T-helper 2 cell treated with Interferon-gamma antibody and Interleukin-4, amounts not matched to agents 100 ng/mL and 5 ng/mL, for 36 hours (primary cell): ENCODE results near the gene KRTAP10-4. TPM values are rescaled to one million over a fixed set of nuclear protein-coding genes. Genes with fewer than 3 reads are reported as not detected.
"Not testable (repeated sequence)": the region's sequence is repeated elsewhere in the genome, so short reads cannot be mapped to it uniquely, and the experiment has no call there.

Experiments used
- intact Hi-C: fragments of 100-400 bp; cut with micrococcal nuclease; formaldehyde crosslinking; loops from one replicate; pipeline ENCODE4 v1.15.1; 2023
- total RNA-seq: library from RNA; stranded (reverse); gene quantifications from 2 replicates; pipeline ENCODE4 v1.2.3, GENCODE V29; 2022

Gene KRTAP10-4
- total RNA-seq, 1 donor from 2014 or later: not detected

DNA sequence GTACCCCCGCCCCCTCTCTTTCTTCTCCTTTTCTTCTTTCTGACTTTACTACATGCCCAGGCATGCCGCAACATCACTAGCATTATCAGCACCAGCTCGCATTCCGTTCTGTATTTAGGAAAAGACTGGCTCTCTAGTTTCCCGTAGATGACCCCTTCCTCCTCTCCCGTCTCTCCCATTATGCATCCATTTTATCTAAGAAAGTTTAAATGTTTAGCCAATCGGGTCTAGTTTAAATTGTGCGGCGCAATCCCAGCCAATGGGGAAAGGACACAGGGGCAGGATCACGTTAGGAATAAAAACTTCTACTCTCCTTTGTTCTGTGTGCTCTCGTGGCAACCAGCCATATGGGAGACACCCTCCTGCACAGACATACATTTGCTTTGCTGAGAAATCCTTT lies 24.5 kb downstream of the KRTAP10-4 start:
- intact Hi-C loops: no loop called here

DNA sequence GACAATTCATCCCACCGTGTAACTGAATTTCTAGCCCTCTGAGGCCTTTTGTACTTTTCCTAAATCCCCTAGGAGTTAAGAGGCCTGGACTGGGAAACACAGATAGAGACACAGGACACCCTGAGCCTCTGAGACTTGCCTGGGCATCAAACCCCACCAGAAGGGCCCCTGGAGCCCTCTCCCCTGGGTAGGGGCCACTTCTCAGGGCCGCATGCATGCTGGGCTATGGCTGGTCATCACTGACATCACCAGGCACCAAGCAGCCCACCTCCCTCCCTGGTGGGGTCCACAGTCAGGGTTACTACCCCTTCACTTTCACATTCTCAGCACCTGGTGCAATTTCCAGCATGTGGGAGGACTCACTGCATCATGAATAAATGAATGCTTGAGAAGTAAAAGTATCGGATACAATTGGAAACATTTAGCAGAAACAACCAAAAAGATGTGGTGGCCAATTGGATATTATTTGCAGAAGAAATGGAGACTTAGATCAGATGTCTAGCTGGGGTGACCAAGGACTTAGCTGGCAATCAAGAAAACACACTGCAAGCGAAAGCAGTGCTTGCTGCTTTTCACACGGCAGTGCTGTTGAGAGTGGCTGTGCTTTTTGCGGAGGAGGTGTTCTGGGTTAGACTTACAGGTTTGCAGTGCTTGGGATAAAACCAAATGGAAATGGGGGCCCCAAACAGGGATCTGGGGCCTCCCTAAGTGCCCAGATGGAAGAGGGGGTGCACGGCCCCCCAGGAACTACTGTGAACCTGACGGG lies 25.9 kb downstream of the KRTAP10-4 start:
- intact Hi-C loops: no loop called here

DNA sequence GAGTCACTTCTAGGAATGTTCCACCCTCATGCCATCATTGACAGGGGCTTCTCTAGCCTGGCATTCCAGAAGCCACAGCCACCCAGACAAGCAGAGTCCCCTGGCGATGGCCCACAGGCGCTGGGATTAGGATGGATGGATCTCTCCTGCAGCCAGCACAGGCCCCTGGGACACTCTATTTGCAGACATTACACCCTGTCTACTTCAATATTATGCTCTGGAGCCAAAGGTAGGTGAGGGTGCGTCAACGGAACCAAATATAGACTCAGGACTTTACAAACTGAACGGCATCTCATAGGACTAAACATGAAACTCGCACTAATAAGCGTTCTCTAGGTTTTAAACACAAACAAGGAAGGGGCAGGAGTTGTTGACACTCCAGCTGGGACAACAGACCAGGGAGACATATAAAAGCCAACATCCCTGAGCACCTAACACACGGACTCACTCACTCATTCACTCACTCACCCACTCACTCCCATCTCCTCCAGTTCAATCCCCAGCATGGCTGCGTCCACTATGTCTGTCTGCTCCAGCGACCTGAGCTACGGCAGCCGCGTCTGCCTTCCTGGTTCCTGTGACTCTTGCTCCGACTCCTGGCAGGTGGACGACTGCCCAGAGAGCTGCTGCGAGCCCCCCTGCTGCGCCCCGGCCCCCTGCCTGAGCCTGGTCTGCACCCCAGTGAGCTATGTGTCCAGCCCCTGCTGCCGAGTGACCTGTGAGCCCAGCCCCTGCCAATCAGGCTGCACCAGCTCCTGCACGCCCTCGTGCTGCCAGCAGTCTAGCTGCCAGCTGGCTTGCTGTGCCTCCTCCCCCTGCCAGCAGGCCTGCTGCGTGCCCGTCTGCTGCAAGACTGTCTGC lies 26.8 kb downstream of the KRTAP10-4 start, which contains the start of gene KRTAP10-7:
KRTAP10-7 (plus strand) TSS at position 480 of the 861 bp plus-strand sequence; CDS start at position 505, 25 bp downstream.
- intact Hi-C loops: not testable (repeated sequence)

DNA sequence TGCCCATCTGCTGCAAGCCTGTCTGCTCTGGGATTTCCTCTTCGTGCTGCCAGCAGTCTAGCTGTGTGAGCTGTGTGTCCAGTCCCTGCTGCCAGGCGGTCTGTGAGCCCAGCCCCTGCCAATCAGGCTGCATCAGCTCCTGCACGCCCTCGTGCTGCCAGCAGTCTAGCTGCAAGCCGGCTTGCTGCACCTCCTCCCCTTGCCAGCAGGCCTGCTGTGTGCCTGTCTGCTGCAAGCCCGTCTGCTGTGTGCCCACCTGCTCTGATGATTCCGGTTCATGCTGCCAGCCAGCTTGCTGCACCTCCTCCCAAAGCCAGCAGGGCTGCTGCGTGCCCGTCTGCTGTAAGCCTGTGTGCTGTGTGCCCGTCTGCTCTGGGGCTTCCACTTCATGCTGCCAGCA lies 27.6 kb downstream of the KRTAP10-4 start:
- intact Hi-C loops: not testable (repeated sequence)

DNA sequence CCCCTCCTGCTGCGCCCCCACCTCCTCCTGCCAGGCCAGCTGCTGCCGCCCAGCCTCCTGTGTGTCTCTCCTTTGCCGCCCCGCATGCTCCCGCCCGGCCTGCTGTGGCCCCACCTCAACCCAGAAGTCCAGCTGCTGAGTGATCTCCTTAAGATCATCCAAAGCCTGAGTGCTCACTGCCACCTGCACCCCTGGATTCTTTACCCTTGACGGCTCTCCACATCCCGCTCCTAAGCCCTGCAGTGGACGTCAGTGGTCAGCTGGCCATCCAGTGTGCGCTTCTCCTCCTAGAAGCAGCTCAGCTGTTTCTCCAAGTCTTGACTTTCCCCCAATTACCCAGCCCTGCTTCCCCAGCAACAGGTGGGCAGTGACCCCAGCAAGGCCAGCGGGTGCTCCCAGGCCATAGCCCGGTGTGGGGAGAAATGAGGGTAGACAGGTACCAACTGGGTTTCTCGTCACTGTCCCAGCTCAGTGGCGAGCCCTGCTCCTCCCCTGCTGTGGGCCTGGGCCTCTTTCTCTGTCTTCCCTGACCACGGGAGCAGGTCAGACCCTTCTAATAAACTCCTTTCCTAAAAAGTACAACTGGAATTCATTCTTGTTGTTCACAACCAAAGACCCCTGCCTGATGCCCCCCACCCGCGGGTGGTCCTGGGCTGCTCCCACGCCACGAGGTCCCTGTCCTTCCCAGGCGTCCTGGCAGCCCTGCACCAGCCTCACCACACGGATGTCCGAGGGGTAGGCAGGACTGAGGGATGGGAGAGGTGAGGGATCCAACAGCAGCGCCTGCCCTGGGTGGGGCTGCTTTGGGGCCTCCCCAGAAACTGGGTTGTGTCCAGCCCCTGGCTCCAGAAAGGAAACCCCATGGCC lies 28.3 kb downstream of the KRTAP10-4 start:
- intact Hi-C loops: no loop called here

DNA sequence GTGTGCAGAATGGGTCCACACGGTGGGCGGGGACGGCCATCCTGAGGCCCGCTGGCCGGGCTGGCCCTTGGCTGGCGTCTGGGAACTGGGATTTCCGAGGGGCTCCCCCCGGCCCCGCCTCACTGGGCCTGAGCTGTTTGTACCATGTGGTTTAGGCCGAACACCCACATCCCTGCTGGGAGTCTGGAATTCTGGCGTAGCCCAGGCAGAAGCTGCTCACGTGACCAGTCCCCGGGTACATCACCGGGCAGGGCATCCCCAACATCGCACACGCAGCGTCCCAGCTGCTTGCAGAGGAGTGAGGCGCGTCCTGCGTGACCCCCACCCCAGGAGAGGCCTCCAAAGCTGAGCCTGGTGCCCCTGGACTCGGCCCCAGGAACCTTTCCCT lies 28.9 kb downstream of the KRTAP10-4 start:
- intact Hi-C loops: no loop called here

DNA sequence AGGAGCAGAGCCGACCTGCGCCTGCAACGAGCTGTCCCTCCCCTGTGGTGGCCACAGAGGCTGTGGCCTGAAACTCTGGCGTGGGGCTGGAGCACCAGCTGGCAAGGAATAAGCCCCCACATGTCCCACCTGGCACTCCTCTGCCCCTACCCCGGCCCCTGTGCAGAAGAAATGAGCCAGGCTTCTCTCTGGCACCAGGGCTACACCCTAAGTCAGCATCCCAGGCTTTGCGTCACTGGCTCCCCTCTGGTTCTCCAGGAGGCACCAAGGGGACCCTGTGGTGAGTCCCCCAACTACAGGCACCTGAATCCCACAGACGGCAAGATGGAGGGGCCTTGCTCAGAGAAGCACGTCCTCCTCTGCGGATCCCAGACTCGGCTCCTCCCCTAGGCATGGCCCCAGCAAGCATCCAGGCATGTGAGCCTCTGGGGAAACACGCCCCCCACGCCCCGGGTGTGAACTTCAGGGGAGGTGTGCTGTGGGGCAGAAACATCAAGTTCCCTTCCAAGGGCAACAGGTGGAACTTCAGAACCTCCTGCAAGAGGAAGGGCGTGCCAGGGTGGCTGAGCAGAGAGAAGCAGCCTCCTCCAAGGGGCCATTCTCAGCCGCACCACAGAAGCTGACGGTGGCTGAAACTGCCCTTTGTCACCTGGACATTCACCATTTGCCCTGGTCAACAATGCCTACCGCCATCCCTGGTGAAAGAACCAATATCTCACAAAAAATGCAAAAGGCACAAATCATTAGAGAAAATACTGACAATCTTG lies 29.8 kb downstream of the KRTAP10-4 start:
- intact Hi-C loops: no loop called here

DNA sequence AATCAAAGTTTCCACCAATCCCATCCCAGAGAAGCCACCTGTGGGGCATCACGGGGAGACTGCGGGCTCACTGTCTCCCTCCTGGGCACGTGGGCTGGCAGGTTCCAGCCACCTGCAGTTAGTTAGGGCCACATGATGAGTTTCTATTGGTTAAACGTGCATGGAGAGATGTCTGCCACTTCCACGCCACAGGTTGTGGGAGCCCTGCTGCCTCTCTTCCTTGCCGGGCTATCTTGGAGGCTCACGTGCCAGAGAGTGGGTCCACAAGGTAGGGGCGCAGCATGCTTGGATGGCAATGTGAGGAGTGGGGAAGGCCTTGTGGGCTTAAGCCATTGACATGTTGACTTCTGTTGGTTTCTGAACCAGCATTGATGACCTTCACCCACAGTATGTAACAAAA lies 30.4 kb downstream of the KRTAP10-4 start:
- intact Hi-C loops: no loop called here

DNA sequence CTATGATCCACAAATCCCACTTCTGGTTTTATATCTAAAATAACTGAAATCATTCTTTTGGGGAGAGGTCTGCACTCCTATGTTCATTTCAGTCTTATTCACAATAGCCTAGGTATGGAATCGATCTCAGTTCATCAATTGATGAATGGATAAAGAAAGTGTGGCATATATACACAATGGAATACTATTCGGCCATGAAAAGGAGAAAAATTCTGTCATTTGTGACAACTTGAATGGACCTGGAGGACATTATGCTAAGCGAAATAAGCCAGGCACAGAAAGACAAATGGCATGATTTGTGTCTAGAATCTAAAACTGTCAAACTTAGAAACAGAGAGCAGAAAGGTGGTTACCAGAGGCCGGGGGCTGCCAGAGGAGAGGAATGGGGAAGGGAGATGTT lies 33.0 kb downstream of the KRTAP10-4 start:
- intact Hi-C loops: no loop called here

DNA sequence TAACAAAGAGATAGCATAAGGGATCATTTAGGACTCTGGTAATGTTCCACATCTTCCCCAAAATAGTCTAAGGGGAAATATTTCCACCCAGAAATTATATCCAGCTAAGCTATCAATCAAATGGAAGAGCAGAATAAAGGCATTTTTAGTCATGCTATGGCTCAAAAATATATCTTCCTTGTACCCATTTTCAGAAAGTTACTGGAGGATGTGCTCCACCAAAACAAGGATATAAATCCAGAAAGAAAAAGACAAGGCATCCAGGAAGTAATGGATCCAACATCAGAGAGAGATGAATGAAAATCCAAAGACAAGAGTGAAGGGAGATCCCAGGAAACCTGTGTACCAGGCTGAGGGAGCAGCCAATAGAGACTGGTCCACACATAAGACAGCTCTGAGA lies 35.7 kb downstream of the KRTAP10-4 start:
- intact Hi-C loops: no loop called here

DNA sequence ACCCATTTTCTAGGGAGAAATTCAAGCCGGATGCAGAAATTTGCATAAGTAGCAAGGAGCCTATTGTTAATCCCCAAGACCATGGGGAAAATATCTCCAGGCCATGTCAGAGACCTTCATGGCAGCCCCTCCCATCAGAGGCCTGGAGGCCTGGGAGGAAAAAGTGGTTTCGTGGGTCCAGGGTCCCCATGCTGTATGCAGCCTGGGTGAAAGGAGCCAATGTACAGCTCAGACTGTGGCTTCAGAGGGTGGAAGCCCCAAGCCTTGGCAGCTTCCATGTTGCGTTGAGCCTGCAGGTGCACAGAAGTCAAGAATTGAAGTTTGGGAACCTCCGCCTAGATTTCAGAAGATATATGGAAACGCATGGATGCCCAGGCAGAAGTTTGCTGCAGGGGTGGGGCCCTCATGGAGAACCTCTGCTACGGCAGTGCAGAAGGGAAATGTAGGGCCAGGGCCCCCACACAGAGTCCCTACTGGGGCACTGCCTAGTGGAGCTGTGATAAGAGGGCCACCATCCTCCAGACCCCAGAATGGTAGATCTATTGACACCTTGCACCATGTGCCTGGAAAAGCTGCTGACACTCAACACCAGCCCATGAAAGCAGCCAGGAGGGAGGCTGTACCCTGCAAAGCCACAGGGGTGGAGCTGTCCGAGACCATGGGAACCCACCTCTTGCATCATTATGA lies 36.8 kb downstream of the KRTAP10-4 start:
- intact Hi-C loops: not testable (repeated sequence)

DNA sequence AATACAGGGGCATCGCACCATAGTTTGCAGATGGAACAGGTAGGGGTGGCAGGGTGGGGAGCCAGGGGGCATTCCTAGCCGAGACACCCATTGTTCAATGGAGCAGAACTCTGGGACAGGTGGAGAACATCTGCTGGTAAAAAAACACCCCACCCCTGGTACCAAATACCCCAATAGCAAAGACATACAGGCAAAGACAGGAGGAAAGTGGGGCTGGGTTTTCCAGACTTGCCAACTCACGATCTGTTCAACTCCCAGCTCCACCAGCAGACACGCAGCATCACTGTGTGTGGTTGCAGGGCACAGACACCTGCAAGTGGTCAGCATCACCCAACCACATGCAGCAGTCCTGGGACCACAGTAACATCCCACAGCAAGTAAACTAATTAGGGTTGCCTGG lies 38.0 kb downstream of the KRTAP10-4 start:
- intact Hi-C loops: no loop called here

DNA sequence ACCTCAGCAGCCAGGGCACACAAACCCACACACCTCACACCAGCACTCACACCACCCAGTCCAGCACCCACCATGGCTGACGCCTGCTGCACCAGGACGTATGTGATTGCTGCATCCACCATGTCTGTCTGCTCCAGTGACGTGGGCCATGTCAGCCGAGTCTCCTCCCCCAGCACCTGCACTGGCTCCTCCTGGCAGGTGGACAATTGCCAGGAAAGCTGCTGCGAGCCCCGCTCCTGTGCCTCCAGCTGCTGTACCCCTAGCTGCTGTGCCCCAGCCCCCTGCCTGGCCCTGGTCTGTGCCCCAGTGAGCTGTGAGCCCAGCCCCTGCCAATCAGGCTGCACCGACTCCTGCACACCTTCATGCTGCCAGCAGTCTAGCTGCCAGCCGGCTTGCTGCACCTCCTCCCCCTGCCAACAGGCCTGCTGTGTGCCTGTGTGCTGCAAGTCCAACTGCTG lies 38.5 kb downstream of the KRTAP10-4 start, which contains the start of gene KRTAP10-8:
KRTAP10-8 (plus strand) TSS at position 51 of the 458 bp plus-strand sequence; CDS start at position 73, 22 bp downstream.
- intact Hi-C loops: no loop called here

DNA sequence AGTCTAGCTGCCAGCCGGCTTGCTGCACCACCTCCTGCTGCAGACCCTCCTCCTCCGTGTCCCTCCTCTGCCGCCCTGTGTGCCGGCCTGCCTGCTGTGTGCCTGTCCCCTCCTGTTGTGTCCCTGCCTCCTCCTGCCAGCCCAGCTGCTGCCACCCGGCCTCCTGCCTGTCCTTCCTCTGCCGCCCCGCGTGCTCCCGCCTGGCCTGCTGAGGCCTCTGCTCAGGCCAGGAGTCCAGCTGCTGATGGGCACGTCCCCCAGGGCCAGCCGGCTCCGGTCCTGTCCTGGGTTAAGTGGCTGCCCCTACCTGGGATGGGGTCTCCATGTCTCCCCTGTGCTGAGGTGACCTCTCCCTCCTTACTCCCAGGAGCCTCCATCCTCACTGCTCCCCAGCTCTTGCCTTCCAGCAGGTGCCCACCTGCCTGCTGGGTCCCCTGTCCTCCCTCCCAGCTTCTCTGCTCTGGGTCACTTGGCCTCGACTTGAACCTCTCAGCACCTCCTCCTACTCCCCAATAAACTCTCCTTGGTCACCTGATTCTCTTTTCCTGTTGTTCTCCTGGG lies 39.2 kb downstream of the KRTAP10-4 start:
- intact Hi-C loops: no loop called here

DNA sequence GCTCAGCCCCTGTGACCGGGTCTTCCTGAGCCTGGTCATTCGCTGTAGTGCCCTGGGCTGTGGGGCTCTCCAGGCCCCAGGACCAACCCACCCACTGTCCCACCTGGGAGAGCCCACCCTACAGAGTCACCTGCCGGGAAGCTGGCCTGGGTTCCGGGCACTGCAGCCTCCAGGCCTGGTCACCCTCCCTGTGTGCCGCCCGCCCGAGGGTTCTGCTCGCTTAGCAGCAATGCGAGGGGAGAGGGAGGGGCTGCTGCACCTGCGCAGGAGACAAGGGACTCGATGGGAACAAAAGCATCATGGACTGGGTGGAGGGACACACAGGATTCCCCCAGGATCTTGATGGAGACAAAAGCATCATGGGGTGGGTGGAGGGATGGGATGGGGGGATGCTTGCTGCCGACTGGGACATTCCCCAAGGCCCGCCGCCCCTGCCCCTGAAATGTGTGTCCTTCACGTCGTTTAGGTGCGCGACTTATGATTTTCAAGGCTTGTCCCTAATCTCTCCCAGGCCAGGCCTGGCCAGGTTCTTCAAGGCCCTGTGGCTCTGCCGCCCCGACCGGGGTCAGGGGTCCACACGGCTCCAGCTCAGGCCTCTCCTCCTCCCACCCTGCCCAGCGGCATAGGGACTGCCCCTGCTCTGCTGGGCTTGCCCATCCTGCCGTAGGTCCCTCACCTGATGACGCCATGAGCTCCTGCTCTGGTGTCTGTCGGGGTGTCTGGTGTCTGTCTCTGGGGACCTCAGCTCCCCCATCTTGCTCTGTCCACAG lies 40.0 kb downstream of the KRTAP10-4 start:
- intact Hi-C loops: no loop called here

DNA sequence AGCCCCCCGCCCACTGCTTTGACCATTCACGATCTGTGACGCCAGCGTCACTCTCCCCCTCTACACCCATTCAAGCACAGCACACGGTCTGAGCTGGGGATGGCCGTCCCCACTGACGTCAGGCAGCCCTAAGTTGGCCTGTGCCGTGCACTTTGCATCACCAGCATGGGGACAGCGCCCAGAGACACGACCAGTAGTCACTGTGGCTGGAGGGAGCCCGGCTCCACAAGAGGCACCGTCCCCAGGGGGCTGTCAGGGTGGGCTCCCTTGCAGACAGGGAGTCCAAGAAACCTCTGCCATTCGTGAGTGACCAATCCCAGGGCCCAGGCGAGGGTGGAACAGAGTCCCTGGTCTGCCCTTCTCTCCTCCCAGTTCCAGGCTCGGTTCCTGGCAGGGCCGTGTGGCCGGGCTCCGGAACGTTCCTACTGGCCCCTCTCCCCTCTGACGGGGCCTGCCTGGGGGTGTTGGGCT lies 40.7 kb downstream of the KRTAP10-4 start:
- intact Hi-C loops: no loop called here

DNA sequence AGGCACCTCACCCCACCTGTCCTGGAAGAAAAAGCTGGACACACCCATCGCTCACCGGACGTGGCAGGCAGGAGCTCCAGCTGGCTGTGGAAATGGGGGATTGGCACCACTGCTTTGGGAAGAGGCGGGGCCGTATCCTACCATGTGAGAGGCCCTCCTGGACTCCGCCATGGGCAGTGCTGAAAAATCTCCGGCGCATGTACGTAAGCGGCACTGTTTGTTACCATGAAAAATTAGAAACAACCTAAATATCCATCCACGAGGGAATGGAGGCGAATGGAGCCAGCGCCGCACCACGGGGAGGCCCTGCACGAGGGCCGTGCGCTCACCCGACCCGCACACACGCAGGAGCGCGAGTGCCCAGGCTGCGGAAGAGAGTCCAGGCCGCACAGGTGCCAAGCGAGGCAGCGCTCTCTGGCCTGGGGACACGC lies 41.4 kb downstream of the KRTAP10-4 start:
- intact Hi-C loops: no loop called here

DNA sequence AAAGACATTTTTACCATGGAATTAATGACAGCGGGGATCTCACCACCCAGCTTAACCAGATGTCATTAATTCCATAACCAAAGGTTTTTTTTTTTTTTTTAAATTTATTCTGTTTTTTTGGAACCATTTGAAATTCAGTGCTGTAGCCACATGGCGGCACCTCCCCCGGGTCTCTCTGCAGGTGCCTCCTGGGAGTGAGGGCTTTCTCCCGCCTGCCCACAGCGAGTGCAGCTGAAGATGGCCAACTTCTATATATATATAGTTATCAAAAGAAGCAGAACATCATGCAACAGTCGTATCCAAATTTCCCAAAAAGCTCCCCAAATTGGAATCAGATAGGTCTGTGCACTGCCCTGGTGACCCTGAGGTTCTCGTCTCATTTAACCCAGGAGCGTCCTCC lies 41.9 kb downstream of the KRTAP10-4 start:
- intact Hi-C loops: no loop called here
